Mesenchymal stem cell (in vitro differentiated cells and primary cell): Measurements from ENCODE around the gene SKOR1.

ENCODE experiments used
- DNase-seq: peaks from one replicate; pipeline ENCODE4 v3.0.0-alpha.2; 2013
- H2AFZ ChIP-seq: one replicate; pipeline ENCODE4 v1.6.1; 2013; ENCODE audit warnings: low read depth, mild to moderate bottlenecking, control low read depth, inconsistent platforms, low read length, moderate library complexity
- H2AK5ac ChIP-seq: 2 replicates; pipeline ENCODE4 v1.6.1; 2013; ENCODE audit warnings: low read length, moderate library complexity, mild to moderate bottlenecking, inconsistent platforms; ENCODE audit not compliant: severe bottlenecking
- H2BK120ac ChIP-seq: one replicate; pipeline ENCODE4 v1.6.1; 2013; ENCODE audit warnings: low read depth, mild to moderate bottlenecking, inconsistent platforms, low read length, moderate library complexity
- H2BK12ac ChIP-seq, 2 experiments: one replicate each; pipeline ENCODE4 v1.6.1; 2013; ENCODE audit warnings: inconsistent platforms in 2 of 2, low read length in 2 of 2, mild to moderate bottlenecking in 2 of 2, moderate library complexity in 2 of 2, control low read depth in 1 of 2
- H2BK15ac ChIP-seq: one replicate; pipeline ENCODE4 v1.6.1; 2013; ENCODE audit warnings: mild to moderate bottlenecking, low read depth, inconsistent platforms; ENCODE audit not compliant: poor library complexity, severe bottlenecking
- H2BK5ac ChIP-seq: 2 replicates; pipeline ENCODE4 v1.6.1; 2013; ENCODE audit warnings: low read depth, mild to moderate bottlenecking, low read length, control low read depth, inconsistent platforms; ENCODE audit not compliant: poor library complexity, severe bottlenecking
- H3K14ac ChIP-seq, 2 experiments: one replicate each; pipeline ENCODE4 v1.6.1; 2013; ENCODE audit warnings: inconsistent platforms in 2 of 2, low read length in 2 of 2, control low read depth in 1 of 2, mild to moderate bottlenecking in 1 of 2, moderate library complexity in 1 of 2
- H3K18ac ChIP-seq, 2 experiments: one replicate each; pipeline ENCODE4 v1.6.1; 2013; ENCODE audit warnings: inconsistent platforms in 2 of 2, low read length in 2 of 2, control low read depth in 1 of 2, low read depth in 1 of 2, mild to moderate bottlenecking in 1 of 2
- H3K23ac ChIP-seq, 2 experiments: one replicate each; pipeline ENCODE4 v1.6.1; 2013; ENCODE audit warnings: inconsistent platforms in 2 of 2, low read length in 2 of 2, mild to moderate bottlenecking in 2 of 2, moderate library complexity in 2 of 2, control low read depth in 1 of 2
- H3K27ac ChIP-seq: 2 replicates; pipeline ENCODE4 v1.5.1; 2013; ENCODE audit warnings: mild to moderate bottlenecking, moderate library complexity, low read length, control low read depth, inconsistent platforms; ENCODE audit not compliant: poor library complexity, severe bottlenecking
- H3K27me3 ChIP-seq, 2 experiments: 2 replicates each; pipeline versions ENCODE4 v1.6.1 to v1.7.0; 2013; ENCODE audit warnings: low read length in 2 of 2, mild to moderate bottlenecking in 2 of 2, moderate library complexity in 2 of 2, control low read depth in 1 of 2, inconsistent platforms in 1 of 2; ENCODE audit not compliant: control insufficient read depth in 1 of 2, insufficient read depth in 1 of 2
- H3K36me3 ChIP-seq, 2 experiments: 2 replicates each; pipeline versions ENCODE4 v1.6.1 to v1.7.0; 2013; ENCODE audit warnings: low read length in 2 of 2, control low read depth in 1 of 2, inconsistent platforms in 1 of 2, low read depth in 1 of 2, mild to moderate bottlenecking in 1 of 2; ENCODE audit not compliant: insufficient read depth in 2 of 2, control insufficient read depth in 1 of 2
- H3K4ac ChIP-seq, 2 experiments: one replicate each; pipeline ENCODE4 v1.6.1; 2013; ENCODE audit warnings: inconsistent platforms in 2 of 2, low read length in 2 of 2, mild to moderate bottlenecking in 2 of 2, moderate library complexity in 2 of 2, control low read depth in 1 of 2, low read depth in 1 of 2
- H3K4me1 ChIP-seq: 2 replicates; pipeline ENCODE4 v1.6.1; 2013; ENCODE audit warnings: low read depth, low read length, control low read depth; ENCODE audit not compliant: control insufficient read depth, insufficient read depth
- H3K4me2 ChIP-seq: 2 replicates; pipeline ENCODE4 v1.6.1; 2013; ENCODE audit warnings: low read length, mild to moderate bottlenecking, inconsistent platforms; ENCODE audit not compliant: poor library complexity, severe bottlenecking
- H3K4me3 ChIP-seq, 2 experiments: 2 replicates each; pipeline versions ENCODE4 v1.5.1 to v1.7.0; 2013; ENCODE audit warnings: low read length in 2 of 2, mild to moderate bottlenecking in 2 of 2, control low read depth in 1 of 2, low read depth in 1 of 2; ENCODE audit not compliant: insufficient read depth in 1 of 2
- H3K79me1 ChIP-seq: replicated peaks from 2 replicates; pipeline ENCODE4 v1.6.1; 2013; ENCODE audit warnings: mild to moderate bottlenecking, control low read depth, low read length, inconsistent platforms; ENCODE audit not compliant: poor library complexity, severe bottlenecking
- H3K9ac ChIP-seq: 2 replicates; pipeline ENCODE4 v1.7.0; 2013; ENCODE audit warnings: mild to moderate bottlenecking, low read length, moderate library complexity
- H3K9me3 ChIP-seq: 2 replicates; pipeline ENCODE4 v1.7.0; 2013; ENCODE audit warnings: mild to moderate bottlenecking, low read length; ENCODE audit not compliant: control insufficient read depth
- H4K8ac ChIP-seq: one replicate; pipeline ENCODE4 v1.6.1; 2013; ENCODE audit warnings: inconsistent platforms, mild to moderate bottlenecking, low read length, moderate library complexity
- H4K91ac ChIP-seq: one replicate; pipeline ENCODE4 v1.6.1; 2013; ENCODE audit warnings: mild to moderate bottlenecking, low read length, inconsistent platforms
- WGBS: methylation state at CpG from one replicate; pipeline ENCODE4 v1.1.7; 2013; ENCODE audit warnings: mixed read lengths; 5-methylcytosine and 5-hydroxymethylcytosine counted together

SKOR1 gene

GRCh38 chr15:67870868-67871408, 45.6 kb downstream of the SKOR1 start:
- no peak overlapping the region for H3K9ac ChIP-seq
- no peak overlapping the region for H3K23ac ChIP-seq
- no peak overlapping the region for H2BK5ac ChIP-seq

GRCh38 chr15:67873777-67874176, 48.5 kb downstream of the SKOR1 start:
- Histone ChIP-seq H4K8ac (no peak overlapping the region), H3K36me3 (no peaks in the 10 kb centered on the region), H2BK120ac (no peak overlapping the region), H3K27me3 (peaks cover 0 to 17% of the 10 kb centered on the region in 2 experiments), H2AK5ac (no peak overlapping the region), H3K18ac (no peak overlapping the region), H3K4me2 (no peak overlapping the region), H2BK15ac (no peak overlapping the region), H2BK12ac (no peak overlapping the region), H3K4me3 (no peak overlapping the region), H3K27ac (no peak overlapping the region), H3K14ac (no peak overlapping the region), H3K9me3 (peaks cover 10% of the 10 kb centered on the region), H2AFZ (no peak overlapping the region), H3K79me1 (no peaks in the 10 kb centered on the region), H3K23ac (no peak overlapping the region), H3K4me1 (no peaks in the 10 kb centered on the region), H2BK5ac (no peak overlapping the region), H3K4ac (no peak overlapping the region), H3K9ac (no peak overlapping the region), H4K91ac (no peak overlapping the region)
- WGBS = 91% methylated on average over 3 of the region's 3 CpGs
- DNase-seq = no peak

More at GRCh38 chr15:67870868-67871408, 45.6 kb downstream of the SKOR1 start:
- no peak for DNase-seq
- Histone ChIP-seq H3K4ac (no peak overlapping the region), H3K9me3 (peaks cover 10% of the 10 kb centered on the region), H2BK15ac (no peak overlapping the region), H2AFZ (no peak overlapping the region), H3K18ac (no peak overlapping the region), H2BK120ac (no peak overlapping the region), H2BK12ac (no peak overlapping the region), H3K27ac (no peak overlapping the region), H3K4me1 (no peaks in the 10 kb centered on the region), H4K91ac (no peak overlapping the region), H3K36me3 (no peaks in the 10 kb centered on the region), H3K4me3 (no peak overlapping the region), H3K27me3 (peaks cover 0 to 25% of the 10 kb centered on the region in 2 experiments), H3K14ac (no peak overlapping the region), H2AK5ac (no peak overlapping the region), H4K8ac (no peak overlapping the region), H3K4me2 (no peak overlapping the region), H3K79me1 (no peaks in the 10 kb centered on the region)

- Histone ChIP-seq H3K27ac (no peak overlapping the region), H3K9me3 (peaks cover 2% of the 10 kb centered on the region), H3K23ac (no peak overlapping the region), H3K9ac (no peak overlapping the region), H3K4me2 (no peak overlapping the region), H4K91ac (no peak overlapping the region), H2BK120ac (no peak overlapping the region), H3K27me3 (peaks cover 0 to 1% of the 10 kb centered on the region in 2 experiments), H2AK5ac (no peak overlapping the region), H3K4me3 (no peak overlapping the region), H2BK15ac (no peak overlapping the region), H3K4ac (no peak overlapping the region), H2BK12ac (no peak overlapping the region), H3K36me3 (no peaks in the 10 kb centered on the region), H3K14ac (no peak overlapping the region), H3K79me1 (no peaks in the 10 kb centered on the region), H4K8ac (no peak overlapping the region), H3K18ac (no peak overlapping the region), H2BK5ac (no peak overlapping the region), H3K4me1 (no peaks in the 10 kb centered on the region), H2AFZ (no peak overlapping the region)
- DNase-seq = no peak
- WGBS = 96% methylated on average over 2 of the region's 2 CpGs
Observed at GRCh38 chr15:67878712-67879206, 53.5 kb downstream of the SKOR1 start.

- Histone ChIP-seq H3K4me3 (no peak overlapping the region), H2BK120ac (no peak overlapping the region), H3K9me3 (no peaks in the 10 kb centered on the region), H4K8ac (no peak overlapping the region), H2AFZ (no peak overlapping the region), H3K23ac (no peak overlapping the region), H2BK15ac (no peak overlapping the region), H3K4me1 (peaks cover 3% of the 10 kb centered on the region), H2BK5ac (no peak overlapping the region), H3K79me1 (no peaks in the 10 kb centered on the region), H3K27ac (no peak overlapping the region), H3K4ac (no peak overlapping the region), H3K27me3 (no peaks in the 10 kb centered on the region), H2BK12ac (no peak overlapping the region), H3K4me2 (no peak overlapping the region), H2AK5ac (no peak overlapping the region), H3K9ac (no peak overlapping the region), H3K14ac (no peak overlapping the region), H3K18ac (no peak overlapping the region), H4K91ac (no peak overlapping the region), H3K36me3 (no peaks in the 10 kb centered on the region)
- no peak for DNase-seq
- WGBS = 99% methylated on average over 9 of the region's 11 CpGs
Observed at GRCh38 chr15:67879440-67880129, 54.3 kb downstream of the SKOR1 start.
